Psoas muscle (tissue), 7 donors: Measurements from ENCODE around the gene CCR5AS.

ENCODE experiments used
- ATAC-seq, 4 donors: fragments of 200-7000 bp; cut with Tn5 transposase; one replicate each; pipeline ENCODE4 v1.9.1; 2020; ENCODE audit warnings: moderate library complexity in 3 of 4, mild to moderate bottlenecking in 2 of 4
- DNase-seq, 2 donors: peaks; one replicate each; pipeline ENCODE4 v3.0.0-alpha.2; 2020
- H3K27ac ChIP-seq: fragments of 200-600 bp; one replicate; pipeline ENCODE4 v1.8.0; 2022
- H3K27me3 ChIP-seq, 3 donors: fragments of 200-600 bp in 1 of 3; one replicate each; pipeline versions ENCODE4 v1.6.1 to v1.8.0; 2013 to 2022; ENCODE audit warnings: low read length in 2 of 3, mild to moderate bottlenecking in 2 of 3, moderate library complexity in 1 of 3; ENCODE audit not compliant: insufficient read depth in 3 of 3
- H3K36me3 ChIP-seq, 2 donors: fragments of 200-600 bp in 1 of 2; one replicate each; pipeline versions ENCODE4 v1.6.1 to v1.8.0; 2013 to 2022; ENCODE audit warnings: low read depth in 1 of 2, mild to moderate bottlenecking in 1 of 2, moderate library complexity in 1 of 2; ENCODE audit not compliant: insufficient read depth in 1 of 2
- H3K4me1 ChIP-seq: fragments of 200-600 bp; one replicate; pipeline ENCODE4 v1.8.0; 2022
- H3K4me3 ChIP-seq: fragments of 200-600 bp; one replicate; pipeline ENCODE4 v1.8.0; 2022; ENCODE audit warnings: mild to moderate bottlenecking
- H3K9me3 ChIP-seq: fragments of 200-600 bp; one replicate; pipeline ENCODE4 v1.8.0; 2022
- CTCF ChIP-seq: fragments of 200-600 bp; IDR thresholded peaks from one replicate; pipeline ENCODE4 v1.8.0; 2022; ENCODE audit warnings: antibody characterized with exemption
- WGBS, 3 donors: extraction: QIAGEN DNeasy Blood & Tissue Kit; methylation state at CpG; one replicate each; pipeline versions ENCODE4 v1.1.6 to v1.1.7; 2013; 5-methylcytosine and 5-hydroxymethylcytosine counted together
- intact Hi-C, 2 donors: fragments of 100-400 bp; cut with DNase I; formaldehyde crosslinking; loops; one replicate each; pipeline versions ENCODE4 v1.11.0 to v1.14.2; 2022
- donor health status: healthy with polysubstance abuse.
- donor health status: DM: no; HTN: no; CAD: no; lungs with moderate emphysema.
- donor health status: Bipolar disorder and iron deficiency.
- donor health status: healthy.
- donor health status: DM: yes; HTN: yes; CAD: no.
- donor health status: DM: no; HTN: no; CAD: no.
- donor health status: DM: yes; HTN: yes; CAD: no.

The CCR5AS gene

GRCh38 chr3:46454209-46454595, 47.3 kb upstream of the CCR5AS start:
- no peak for DNase-seq
- no peak for TF ChIP-seq CTCF

GRCh38 chr3:46453526-46454208, 46.8 kb upstream of the CCR5AS start:
- 75 to 78% (median 76%) methylated on average over 7 of the region's 7 CpGs for WGBS, 3 donors
- intact Hi-C loops: no loop called here
- no peaks in the 10 kb centered on the region for H3K4me1 ChIP-seq
- no peaks in the 10 kb centered on the region for H3K9me3 ChIP-seq
- ATAC-seq (no peak), DNase-seq (no peak)
- no peak for TF ChIP-seq CTCF
- no peaks in the 10 kb centered on the region for H3K27me3 ChIP-seq
- H3K36me3 ChIP-seq: no peaks in the 10 kb centered on the region
- H3K27ac ChIP-seq: no peak overlapping the region
- no peak overlapping the region for H3K4me3 ChIP-seq

More at GRCh38 chr3:46454209-46454595, 47.3 kb upstream of the CCR5AS start:
- Histone ChIP-seq H3K4me1 (no peaks in the 10 kb centered on the region), H3K27ac (no peak overlapping the region), H3K9me3 (no peaks in the 10 kb centered on the region), H3K4me3 (no peak overlapping the region), H3K27me3 (no peaks in the 10 kb centered on the region), H3K36me3 (no peaks in the 10 kb centered on the region)
- ATAC-seq: no peak
- intact Hi-C loops: no loop called here
- 70 to 89% (median 84%) methylated on average over 3 of the region's 3 CpGs for WGBS, 3 donors

GRCh38 chr3:46449755-46450552, 43.1 kb upstream of the CCR5AS start:
- no peak overlapping the region for H3K4me3 ChIP-seq
- no peaks in the 10 kb centered on the region for H3K36me3 ChIP-seq
- no peak overlapping the region for H3K27ac ChIP-seq
- WGBS, 3 donors: 50 to 70% (median 54%) methylated on average over 14 of the region's 14 CpGs
- peak; percentile 39 for TF ChIP-seq CTCF
- no peaks in the 10 kb centered on the region for H3K27me3 ChIP-seq
- H3K4me1 ChIP-seq: no peaks in the 10 kb centered on the region
- no peaks in the 10 kb centered on the region for H3K9me3 ChIP-seq
- DNase-seq (no peak), ATAC-seq (peak in 3 of 4 donors; percentile 23 to 55 (median 35))
- intact Hi-C loops: no loop called here

GRCh38 chr3:46448721-46449120, 41.9 kb upstream of the CCR5AS start:
- WGBS, 3 donors: 94% methylated on average over 17 of the region's 17 CpGs
- no peaks in the 10 kb centered on the region for H3K36me3 ChIP-seq
- no peaks in the 10 kb centered on the region for H3K27me3 ChIP-seq
- no peak for DNase-seq
- ATAC-seq: no peak
- TF ChIP-seq CTCF: no peak
- no peaks in the 10 kb centered on the region for H3K4me1 ChIP-seq
- intact Hi-C loops: no loop called here
- no peak overlapping the region for H3K4me3 ChIP-seq
- no peaks in the 10 kb centered on the region for H3K9me3 ChIP-seq
- no peak overlapping the region for H3K27ac ChIP-seq
